ENCODE measurements around the gene SLC34A1.

- TF ChIP-seq EZH2 (IDR thresholded peaks at IDR 0.05; ENCODE audit: borderline replicate concordance, low read depth, low read length, severe bottlenecking) (no peak), CTCF (IDR thresholded peaks at IDR 0.05; ENCODE audit: borderline replicate concordance, extremely low read depth, low read length, poor library complexity, severe bottlenecking) (no peak)
These were observed 56.2 kb downstream of the SLC34A1 start for GRCh38 chr5:177440211-177440989.

All from DND-41 (cell line).